Measurements from ENCODE around the gene C7orf25. TPM values are rescaled to one million over a fixed set of nuclear protein-coding genes. Genes with fewer than 3 reads are reported as not detected.

C7orf25 gene
- total RNA-seq, 1 donor from 2014 or later = 8.5 TPM

DNA sequence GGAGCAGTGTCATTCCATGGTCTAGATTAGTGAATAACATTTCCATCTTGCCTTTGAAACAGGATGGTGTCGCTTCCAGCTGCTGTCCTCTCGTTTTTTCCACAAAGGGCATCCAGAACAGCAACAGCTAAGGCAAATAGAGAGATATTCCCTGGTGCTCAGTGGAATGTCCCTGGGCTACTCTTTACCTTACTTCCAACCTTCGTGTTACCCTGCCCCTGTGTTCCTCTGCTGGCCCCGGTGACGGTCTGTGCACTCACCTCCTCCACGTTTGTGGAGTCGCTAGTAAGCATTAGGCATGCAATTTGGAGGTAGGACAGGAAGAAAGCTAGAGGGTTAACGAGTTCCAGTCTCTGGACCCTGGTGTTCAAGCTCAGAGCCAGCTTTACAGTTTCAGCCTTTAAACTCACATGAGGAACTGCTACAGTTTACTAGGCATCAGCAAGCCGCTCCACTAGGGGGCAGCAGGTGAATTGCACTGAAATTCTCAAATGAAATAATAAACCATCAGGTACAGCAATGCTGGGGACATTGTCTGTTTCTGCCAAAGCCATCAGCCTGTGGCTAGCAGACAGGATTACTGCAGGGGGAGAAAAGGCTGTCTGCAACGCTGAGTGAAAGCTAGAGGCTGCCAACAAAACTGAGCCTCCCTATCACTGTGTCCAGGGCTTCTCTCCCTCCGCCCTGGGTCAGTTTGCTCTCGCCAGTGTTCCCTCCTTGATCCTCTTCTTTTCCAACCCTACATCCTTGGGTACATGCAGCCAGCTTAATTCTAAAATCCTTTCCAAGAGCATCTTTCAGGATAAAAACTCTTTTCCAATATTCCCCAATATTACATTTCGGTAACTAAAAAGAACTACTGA, 29.3 kb upstream of the C7orf25 start:
- Histone ChIP-seq H3K27ac (ENCODE audit: low read depth, low read length) (no peak overlapping the region), H3K36me3 (ENCODE audit: insufficient read depth, low read length) (peaks cover 12% of the 10 kb centered on the region), H3K79me2 (ENCODE audit: insufficient read depth, low read length) (peaks cover 2% of the 10 kb centered on the region), H3K9ac (ENCODE audit: low read length) (no peak overlapping the region), H3K27me3 (ENCODE audit: insufficient read depth, low read length) (no peaks in the 10 kb centered on the region), H3K9me3 (ENCODE audit: insufficient read depth, low read depth, low read length) (no peaks in the 10 kb centered on the region), H3K4me2 (ENCODE audit: low read length) (no peak overlapping the region), H4K20me1 (ENCODE audit: insufficient read depth, low read length) (no peaks in the 10 kb centered on the region), H2AFZ (ENCODE audit: low read depth, low read length) (no peak overlapping the region), H3K4me1 (ENCODE audit: insufficient read depth, low read length) (no peaks in the 10 kb centered on the region), H3K4me3 (ENCODE audit: insufficient read depth, low read depth, low read length) (no peak overlapping the region)
- peaks cover 8% of the 10 kb centered on the region for H3K4me1 Mint-ChIP-seq (ENCODE audit: low read depth, unreplicated experiment)
- no peak overlapping the region for H3K4me3 Mint-ChIP-seq (ENCODE audit: unreplicated experiment)
- peak; percentile 26 for DNase-seq (ENCODE audit: low read depth)
- FAIRE-seq = peak; percentile 74
- no peaks in the 10 kb centered on the region for H3K9me3 Mint-ChIP-seq (ENCODE audit: unreplicated experiment)
- TF ChIP-seq, protein P1, sequence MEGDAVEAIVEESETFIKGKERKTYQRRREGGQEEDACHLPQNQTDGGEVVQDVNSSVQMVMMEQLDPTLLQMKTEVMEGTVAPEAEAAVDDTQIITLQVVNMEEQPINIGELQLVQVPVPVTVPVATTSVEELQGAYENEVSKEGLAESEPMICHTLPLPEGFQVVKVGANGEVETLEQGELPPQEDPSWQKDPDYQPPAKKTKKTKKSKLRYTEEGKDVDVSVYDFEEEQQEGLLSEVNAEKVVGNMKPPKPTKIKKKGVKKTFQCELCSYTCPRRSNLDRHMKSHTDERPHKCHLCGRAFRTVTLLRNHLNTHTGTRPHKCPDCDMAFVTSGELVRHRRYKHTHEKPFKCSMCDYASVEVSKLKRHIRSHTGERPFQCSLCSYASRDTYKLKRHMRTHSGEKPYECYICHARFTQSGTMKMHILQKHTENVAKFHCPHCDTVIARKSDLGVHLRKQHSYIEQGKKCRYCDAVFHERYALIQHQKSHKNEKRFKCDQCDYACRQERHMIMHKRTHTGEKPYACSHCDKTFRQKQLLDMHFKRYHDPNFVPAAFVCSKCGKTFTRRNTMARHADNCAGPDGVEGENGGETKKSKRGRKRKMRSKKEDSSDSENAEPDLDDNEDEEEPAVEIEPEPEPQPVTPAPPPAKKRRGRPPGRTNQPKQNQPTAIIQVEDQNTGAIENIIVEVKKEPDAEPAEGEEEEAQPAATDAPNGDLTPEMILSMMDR (IDR thresholded peaks at IDR 0.05; ENCODE audit: insufficient read depth, low read depth, low read length) = peak; percentile 96
- no peak for TF ChIP-seq EZH2 (IDR thresholded peaks at IDR 0.05; ENCODE audit: insufficient read depth, low read length)
- peaks cover under 1% of the 10 kb centered on the region for H3K36me3 Mint-ChIP-seq (ENCODE audit: low read depth, unreplicated experiment)
- H3K27ac Mint-ChIP-seq (ENCODE audit: unreplicated experiment) = no peak overlapping the region
- H3K27me3 Mint-ChIP-seq (ENCODE audit: low read depth, unreplicated experiment) = no peaks in the 10 kb centered on the region

DNA sequence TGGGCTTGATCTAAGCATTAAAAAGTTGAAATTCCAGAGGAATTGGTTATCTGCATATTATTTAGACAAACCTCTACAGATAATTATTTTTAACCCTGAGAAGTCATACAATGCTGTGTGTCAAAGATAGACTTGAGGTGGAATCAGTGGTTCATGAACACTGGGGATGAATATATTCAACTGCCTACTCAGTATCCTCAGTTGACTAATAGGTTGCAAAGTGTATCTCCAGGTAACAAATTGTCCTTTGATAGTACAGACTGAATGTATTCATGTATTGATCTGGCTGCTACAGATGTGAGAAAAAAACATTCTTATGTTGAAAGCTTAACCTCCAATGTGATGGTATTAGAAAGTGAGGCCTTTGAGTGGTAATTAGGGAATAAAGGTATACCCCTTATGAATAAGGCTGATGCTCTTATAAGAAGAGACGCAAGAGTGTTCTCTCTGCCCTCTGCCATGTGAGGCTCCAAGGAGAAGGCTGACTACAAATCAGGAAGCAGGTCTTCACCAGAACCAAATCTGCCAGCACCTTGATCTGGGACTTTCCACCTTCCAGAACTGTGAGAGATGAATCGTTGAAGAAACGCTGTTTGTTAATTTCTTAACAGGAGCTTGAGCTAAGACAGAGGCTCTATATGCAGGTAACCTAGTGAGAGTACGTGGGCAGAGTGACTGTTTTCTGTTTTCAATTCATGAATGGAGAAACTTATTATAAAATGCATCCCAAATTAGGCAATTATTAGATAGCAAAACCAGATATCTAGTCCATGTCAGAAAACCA, 27.8 kb upstream of the C7orf25 start:
- Mint-ChIP-seq H3K4me1 (ENCODE audit: low read depth, unreplicated experiment) (peaks cover 4% of the 10 kb centered on the region), H3K9me3 (ENCODE audit: unreplicated experiment) (no peaks in the 10 kb centered on the region), H3K36me3 (ENCODE audit: low read depth, unreplicated experiment) (peaks cover 2% of the 10 kb centered on the region), H3K27ac (ENCODE audit: unreplicated experiment) (no peak overlapping the region), H3K27me3 (ENCODE audit: low read depth, unreplicated experiment) (no peaks in the 10 kb centered on the region), H3K4me3 (ENCODE audit: unreplicated experiment) (no peak overlapping the region)
- Histone ChIP-seq H3K4me3 (ENCODE audit: insufficient read depth, low read depth, low read length) (no peak overlapping the region), H3K9ac (ENCODE audit: low read length) (no peak overlapping the region), H4K20me1 (ENCODE audit: insufficient read depth, low read length) (peaks cover 9% of the 10 kb centered on the region), H3K79me2 (ENCODE audit: insufficient read depth, low read length) (peaks cover 17% of the 10 kb centered on the region), H3K4me1 (ENCODE audit: insufficient read depth, low read length) (no peaks in the 10 kb centered on the region), H3K4me2 (ENCODE audit: low read length) (no peak overlapping the region), H3K27me3 (ENCODE audit: insufficient read depth, low read length) (no peaks in the 10 kb centered on the region), H3K36me3 (ENCODE audit: insufficient read depth, low read length) (peaks cover 27% of the 10 kb centered on the region), H3K9me3 (ENCODE audit: insufficient read depth, low read depth, low read length) (no peaks in the 10 kb centered on the region), H2AFZ (ENCODE audit: low read depth, low read length) (no peak overlapping the region), H3K27ac (ENCODE audit: low read depth, low read length) (no peak overlapping the region)
- FAIRE-seq = no peak
- TF ChIP-seq, protein P1 (IDR thresholded peaks at IDR 0.05; ENCODE audit: insufficient read depth, low read depth, low read length) = no peak
- TF ChIP-seq EZH2 (IDR thresholded peaks at IDR 0.05; ENCODE audit: insufficient read depth, low read length) = no peak
- no peak for DNase-seq (ENCODE audit: low read depth)
